ENCODE results near the gene HOXB2. TPM values are rescaled to one million over a fixed set of nuclear protein-coding genes. Genes with fewer than 3 reads are reported as not detected.

The HOXB2 gene
- total and polyA plus RNA-seq, 2 donors (not counting 1 experiment from before 2014, with no cell fraction given), result 12.2 to 12.3 TPM

- Histone ChIP-seq H3K9ac (ENCODE audit: insufficient read depth, low read length) (peak overlapping the region; percentile 94), H3K4me3 (replicated peaks in 1 of 4; ENCODE audit: control extremely low read depth in 1 of 4, insufficient read depth in 1 of 4, low read depth in 3 of 4, low read length in 4 of 4) (peak overlapping the region; percentile 83 to 98 (median 92)), H3K9me3 (ENCODE audit: control insufficient read depth, insufficient read depth, low read depth, low read length) (no peaks in the 10 kb centered on the region), H3K36me3 (ENCODE audit: control insufficient read depth, insufficient read depth, low read length) (peaks cover 5% of the 10 kb centered on the region), H3K27me3 (ENCODE audit: control insufficient read depth, insufficient read depth, low read length) (no peaks in the 10 kb centered on the region), H3K27ac (ENCODE audit: insufficient read depth, low read length) (peak overlapping the region; percentile 98), H4K20me1 (ENCODE audit: control insufficient read depth, extremely low read depth, insufficient read depth, low read length) (no peaks in the 10 kb centered on the region), H2AFZ (ENCODE audit: low read length) (no peak overlapping the region), H3K4me2 (ENCODE audit: extremely low read depth, insufficient read depth, low read length) (peak overlapping the region; percentile 98), H3K79me2 (ENCODE audit: control insufficient read depth, insufficient read depth, low read length) (peaks cover 97% of the 10 kb centered on the region), H3K4me1 (ENCODE audit: control insufficient read depth, extremely low read depth, insufficient read depth, low read length) (peaks cover 2% of the 10 kb centered on the region)
- DNase-seq (ENCODE audit: low read depth in 2 of 2), result peak in 1 of 2 donors; percentile 40
- TF ChIP-seq CTCF (conservative IDR thresholded peaks at IDR 0.05 in 1 of 2, IDR thresholded peaks at IDR 0.05 in 1 of 2; ENCODE audit: low read depth in 1 of 2, low read length in 2 of 2) (no peak), EZH2 (IDR thresholded peaks at IDR 0.05; ENCODE audit: low read length, missing control alignments) (no peak)
Measured at GRCh38 chr17:48590607-48591161, 45.8 kb upstream of the HOXB2 start.

- TF ChIP-seq EZH2 (IDR thresholded peaks at IDR 0.05; ENCODE audit: low read length, missing control alignments) (no peak), CTCF (conservative IDR thresholded peaks at IDR 0.05 in 1 of 2, IDR thresholded peaks at IDR 0.05 in 1 of 2; ENCODE audit: low read depth in 1 of 2, low read length in 2 of 2) (no peak)
- Histone ChIP-seq H3K9ac (ENCODE audit: insufficient read depth, low read length) (peak within 1 kb of the TSS; percentile 94), H3K4me3 (replicated peaks in 1 of 4; ENCODE audit: control extremely low read depth in 1 of 4, insufficient read depth in 1 of 4, low read depth in 3 of 4, low read length in 4 of 4) (peak within 1 kb of the TSS; percentile 83 to 98 (median 92)), H3K27me3 (ENCODE audit: control insufficient read depth, insufficient read depth, low read length) (no peaks in the 10 kb centered on the region), H3K4me1 (ENCODE audit: control insufficient read depth, extremely low read depth, insufficient read depth, low read length) (no peaks in the 10 kb centered on the region), H2AFZ (ENCODE audit: low read length) (no peak within 1 kb of the TSS), H3K9me3 (ENCODE audit: control insufficient read depth, insufficient read depth, low read depth, low read length) (no peaks in the 10 kb centered on the region), H3K27ac (ENCODE audit: insufficient read depth, low read length) (peak within 1 kb of the TSS; percentile 98), H4K20me1 (ENCODE audit: control insufficient read depth, extremely low read depth, insufficient read depth, low read length) (no peaks in the 10 kb centered on the region), H3K36me3 (ENCODE audit: control insufficient read depth, insufficient read depth, low read length) (peaks cover 5% of the 10 kb centered on the region), H3K4me2 (ENCODE audit: extremely low read depth, insufficient read depth, low read length) (peak within 1 kb of the TSS; percentile 98), H3K79me2 (ENCODE audit: control insufficient read depth, insufficient read depth, low read length) (peaks cover 97% of the 10 kb centered on the region)
- peak in 1 of 2 donors; percentile 80 for DNase-seq (ENCODE audit: low read depth in 2 of 2)
Measured at GRCh38 chr17:48589831-48590606, 45.1 kb upstream of the HOXB2 start, which contains the start of gene HOXB3. Gene HOXB3 (minus strand): TSS chr17:48590241. CDS start chr17:48552474, 37,767 bp downstream.

GRCh38 chr17:48589060-48589830, 44.3 kb upstream of the HOXB2 start:
- Histone ChIP-seq H3K79me2 (ENCODE audit: control insufficient read depth, insufficient read depth, low read length) (peaks cover 97% of the 10 kb centered on the region), H3K4me3 (replicated peaks in 1 of 4; ENCODE audit: control extremely low read depth in 1 of 4, insufficient read depth in 1 of 4, low read depth in 3 of 4, low read length in 4 of 4) (peak overlapping the region; percentile 83 to 98 (median 92)), H3K9me3 (ENCODE audit: control insufficient read depth, insufficient read depth, low read depth, low read length) (no peaks in the 10 kb centered on the region), H3K36me3 (ENCODE audit: control insufficient read depth, insufficient read depth, low read length) (peaks cover 5% of the 10 kb centered on the region), H3K27ac (ENCODE audit: insufficient read depth, low read length) (peak overlapping the region; percentile 98), H3K4me2 (ENCODE audit: extremely low read depth, insufficient read depth, low read length) (peak overlapping the region; percentile 98), H3K9ac (ENCODE audit: insufficient read depth, low read length) (peak overlapping the region; percentile 94), H3K4me1 (ENCODE audit: control insufficient read depth, extremely low read depth, insufficient read depth, low read length) (peaks cover under 1% of the 10 kb centered on the region), H2AFZ (ENCODE audit: low read length) (no peak overlapping the region), H3K27me3 (ENCODE audit: control insufficient read depth, insufficient read depth, low read length) (no peaks in the 10 kb centered on the region), H4K20me1 (ENCODE audit: control insufficient read depth, extremely low read depth, insufficient read depth, low read length) (no peaks in the 10 kb centered on the region)
- DNase-seq (ENCODE audit: low read depth in 2 of 2), result peak in 1 of 2 donors; percentile 49
- no peak for TF ChIP-seq CTCF (conservative IDR thresholded peaks at IDR 0.05 in 1 of 2, IDR thresholded peaks at IDR 0.05 in 1 of 2; ENCODE audit: low read depth in 1 of 2, low read length in 2 of 2)
- no peak for TF ChIP-seq EZH2 (IDR thresholded peaks at IDR 0.05; ENCODE audit: low read length, missing control alignments)
